NCI-H748 treated with DMSO at 0.1 percent for 48 hours (cell line): ENCODE data around the gene RIMOC1.
"Not testable (repeated sequence)": the region's sequence is repeated elsewhere in the genome, so short reads cannot be mapped to it uniquely, and the experiment has no call there.

Source experiments
- DNase-seq: peaks from one replicate; lab custom pipeline; 2025; lab: John Stamatoyannopoulos, UW

RIMOC1 gene

GRCh38 chr5:41891066-41891707 lies 13.0 kb upstream of the RIMOC1 start:
- no peak for DNase-seq

DNA sequence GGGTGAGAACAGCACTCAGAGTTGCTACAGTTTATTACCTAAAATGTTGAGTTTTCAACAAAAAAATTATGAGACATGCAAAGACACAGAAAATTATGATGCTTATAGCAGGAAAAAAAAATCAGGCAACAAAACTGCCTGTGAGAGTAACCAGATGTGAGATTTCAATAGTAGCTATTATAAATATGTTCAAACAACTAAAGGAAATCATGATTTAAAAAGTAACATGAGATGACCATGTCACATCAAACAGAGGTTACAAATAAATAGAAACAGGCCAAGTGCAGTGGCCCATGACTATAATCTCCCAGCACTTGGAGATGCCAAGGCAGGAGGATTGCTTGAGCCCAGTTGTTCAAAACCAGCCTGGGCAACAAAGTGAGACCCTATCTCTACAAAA lies 12.1 kb upstream of the RIMOC1 start:
- no peak for DNase-seq

DNA sequence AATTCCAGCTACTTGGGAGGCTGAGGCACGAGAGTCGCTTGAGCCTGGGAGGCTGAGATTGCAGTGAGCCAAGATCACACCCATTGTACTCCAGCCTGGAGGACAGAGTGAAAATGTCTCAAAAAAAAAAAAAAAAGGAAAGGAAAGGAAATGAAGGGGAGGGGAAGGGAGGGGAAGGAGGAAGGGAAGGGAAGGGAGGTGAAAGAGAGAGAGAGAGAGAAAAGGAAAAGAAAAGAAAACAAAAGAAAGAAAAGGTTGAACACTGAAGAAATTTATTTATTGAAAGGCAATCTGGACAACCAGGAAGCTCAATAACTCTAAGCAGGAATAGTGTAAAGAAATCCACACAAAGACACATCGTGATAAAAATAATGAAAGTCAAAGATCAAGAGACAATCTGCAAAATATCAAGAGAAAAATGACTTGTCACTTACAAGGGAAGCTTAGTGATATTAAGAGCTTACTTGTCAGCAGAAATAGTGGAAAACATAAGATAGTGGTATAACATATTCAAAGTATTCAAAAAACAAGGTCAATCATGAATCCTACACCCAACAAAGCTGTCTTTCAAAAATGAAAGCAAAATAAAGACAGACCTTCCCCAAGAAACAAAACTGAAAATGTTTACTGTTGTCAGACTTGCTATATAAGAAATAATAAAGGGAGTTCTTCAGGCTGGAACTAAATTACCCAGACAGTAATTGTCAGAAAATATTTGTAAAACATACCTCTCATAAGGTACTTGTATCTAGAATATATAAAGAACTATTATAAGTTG lies 10.9 kb upstream of the RIMOC1 start:
- no peak for DNase-seq

DNA sequence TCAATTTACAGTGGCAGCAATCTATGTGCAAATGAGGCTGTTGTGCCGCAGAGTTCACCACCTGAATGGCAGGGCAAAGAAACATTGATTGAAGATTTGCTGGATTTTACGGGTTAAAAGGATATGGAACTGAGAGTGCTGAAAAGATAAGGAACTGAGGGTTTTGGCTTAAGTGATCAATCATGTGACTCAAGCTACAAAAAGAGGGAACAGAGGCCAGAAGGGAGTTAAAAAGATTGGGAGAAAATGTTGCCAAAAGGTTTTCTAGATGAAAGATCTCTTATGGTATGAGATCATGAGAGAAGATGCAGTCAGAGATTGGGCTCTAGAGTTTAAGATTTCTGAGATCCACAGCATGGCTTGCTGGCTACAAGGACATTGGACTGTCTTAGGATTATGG lies 7.9 kb upstream of the RIMOC1 start:
- DNase-seq = no peak

- no peak for DNase-seq
Observed at GRCh38 chr5:41903382-41903891, 707 bp upstream of the RIMOC1 start.

- no peak for DNase-seq
Observed at GRCh38 chr5:41906151-41906550, 2.0 kb downstream of the RIMOC1 start.

DNA sequence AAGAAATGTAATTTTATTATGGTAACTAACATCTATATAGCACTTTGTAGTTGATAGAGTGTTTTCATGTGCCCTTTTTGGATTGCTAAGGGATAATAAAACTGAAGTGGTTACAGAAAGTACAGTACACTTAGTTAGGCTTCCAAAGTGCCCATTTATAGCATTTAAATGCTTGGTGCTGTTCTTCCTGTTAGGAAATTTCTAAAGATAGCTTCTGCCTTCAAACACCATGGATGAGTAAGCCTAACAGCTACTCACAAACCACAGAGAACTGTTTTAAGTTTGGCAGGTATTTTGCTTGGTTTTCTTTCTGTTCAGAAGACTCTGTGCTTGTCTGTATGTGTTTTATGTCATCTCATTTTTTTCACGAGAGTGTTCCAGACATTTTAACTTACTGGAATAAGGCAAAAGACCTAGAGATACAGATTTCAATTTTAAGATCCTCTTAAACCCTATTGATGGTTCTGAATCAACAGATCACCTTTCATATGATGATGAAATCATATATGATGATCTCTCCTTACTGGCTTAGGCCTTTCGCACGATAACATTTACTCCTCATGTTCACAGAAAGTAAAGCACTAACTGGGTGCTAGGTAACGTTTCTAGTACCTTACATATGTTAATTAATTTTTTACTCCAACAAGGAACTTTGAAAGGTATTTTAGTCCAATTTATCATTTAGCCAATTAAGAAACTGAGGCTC lies 4.4 kb downstream of the RIMOC1 start:
- DNase-seq = no peak

DNA sequence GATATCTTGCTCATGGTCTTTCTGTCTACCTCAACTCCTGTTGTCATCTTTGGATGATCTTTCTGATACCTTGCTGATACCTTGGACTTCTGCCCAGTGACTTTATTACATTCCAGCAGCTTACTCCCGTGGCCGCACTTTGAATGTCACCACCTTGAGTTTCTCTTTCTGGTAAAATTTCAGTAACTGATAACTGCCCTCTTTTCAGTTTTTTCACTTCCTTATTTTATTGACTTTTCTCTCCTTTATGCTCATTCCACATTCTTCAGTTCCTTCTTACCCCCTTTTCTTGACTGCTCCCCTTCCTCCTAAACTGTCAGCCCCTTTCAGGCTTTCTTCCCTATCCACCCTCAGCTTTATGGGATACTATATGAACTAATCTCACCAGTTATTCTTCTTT lies 14.0 kb downstream of the RIMOC1 start:
- DNase-seq = no peak

- DNase-seq = no peak
Observed at GRCh38 chr5:41921166-41921565, 17.0 kb downstream of the RIMOC1 start.

DNA sequence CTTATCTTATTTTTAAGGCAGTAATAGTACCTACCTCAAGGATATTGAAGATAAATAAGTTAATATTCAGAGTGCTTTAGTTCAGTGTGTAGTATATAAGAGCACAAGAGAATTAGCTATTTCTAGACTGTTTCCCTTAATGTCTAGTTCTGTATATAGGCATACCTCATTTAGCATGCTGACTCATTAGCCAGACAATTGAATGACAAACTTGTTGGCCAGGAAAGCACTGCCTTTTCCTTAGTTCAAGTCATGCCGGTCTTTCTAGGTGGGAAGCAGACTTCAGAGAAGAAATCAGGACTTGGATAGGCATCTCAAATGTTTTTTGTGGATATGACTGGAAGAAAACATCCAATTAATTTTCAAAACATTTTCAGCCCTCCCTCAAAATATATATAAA lies 17.7 kb downstream of the RIMOC1 start:
- no peak for DNase-seq

DNA sequence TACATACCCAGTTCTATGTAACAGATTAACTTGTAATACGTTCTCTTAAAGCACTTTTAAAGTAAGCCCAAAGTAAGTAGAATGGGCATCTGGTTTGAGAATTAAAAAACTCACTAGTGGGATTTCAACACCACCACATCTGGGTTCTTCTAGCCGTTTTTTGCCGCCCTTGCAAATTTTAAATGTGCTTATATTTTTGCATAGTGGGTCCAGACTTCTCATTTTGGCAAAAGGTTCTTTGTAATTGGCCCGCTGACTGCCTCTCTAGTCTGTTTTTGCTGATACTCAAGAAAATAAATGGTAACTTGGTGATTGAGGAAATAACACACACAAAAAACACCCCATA lies 20.4 kb downstream of the RIMOC1 start:
- no peak for DNase-seq

- peak; percentile 88 for DNase-seq
Observed at GRCh38 chr5:41924872-41925554, 20.9 kb downstream of the RIMOC1 start, which contains the start of gene FBXO4. Gene FBXO4, plus strand, starts transcription at chr5:41925281. Its CDS starts 29 bp downstream, at chr5:41925310.

- no peak for DNase-seq
Observed at GRCh38 chr5:41925555-41925951, 21.4 kb downstream of the RIMOC1 start.

- DNase-seq = no peak
Observed at GRCh38 chr5:41927604-41928003, 23.5 kb downstream of the RIMOC1 start.

DNA sequence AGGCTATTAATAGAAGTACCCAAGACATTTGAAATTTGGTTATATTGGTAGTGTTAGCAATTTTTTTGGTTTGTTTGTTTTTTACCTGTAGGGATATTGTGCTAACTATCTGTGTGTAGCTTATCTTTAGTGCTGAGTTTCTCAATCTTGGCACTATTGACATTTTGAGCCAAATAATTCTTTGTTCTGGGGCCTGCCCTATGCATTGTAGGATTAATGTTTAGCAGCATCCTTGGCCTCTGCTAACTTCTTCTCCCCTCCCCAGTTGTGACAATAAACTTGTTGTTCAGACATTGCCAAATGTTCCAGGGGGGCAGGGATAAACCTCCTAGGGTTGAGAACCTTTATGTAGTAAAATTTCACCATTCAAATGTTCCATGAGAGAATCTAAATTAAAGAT lies 24.9 kb downstream of the RIMOC1 start:
- DNase-seq = no peak

GRCh38 chr5:41932770-41933169 lies 28.6 kb downstream of the RIMOC1 start:
- DNase-seq = no peak

- DNase-seq = no peak
Observed at GRCh38 chr5:41935544-41935943, 31.4 kb downstream of the RIMOC1 start.

DNA sequence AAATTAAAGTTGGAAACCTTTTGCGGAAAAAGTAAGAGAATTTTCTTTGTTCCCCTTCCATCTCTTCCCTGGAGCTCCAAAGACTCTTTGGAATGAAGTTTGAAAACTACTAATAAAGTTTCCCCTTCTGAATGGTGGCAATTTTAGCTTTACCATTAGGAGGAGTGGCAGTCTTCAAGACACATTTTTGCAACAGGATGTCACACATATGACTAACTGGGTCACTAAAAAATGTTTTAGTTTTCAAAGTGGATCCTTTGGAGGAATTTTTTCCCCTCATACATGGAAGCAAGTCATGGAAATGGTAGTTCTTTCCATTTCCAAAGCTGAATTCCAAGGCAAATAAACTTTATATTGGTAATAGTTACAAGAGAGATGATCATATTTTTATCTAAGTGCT lies 36.5 kb downstream of the RIMOC1 start:
- DNase-seq = no peak

GRCh38 chr5:41945332-41945955 lies 41.3 kb downstream of the RIMOC1 start:
- DNase-seq = not testable (repeated sequence)

GRCh38 chr5:41951224-41951623 lies 47.1 kb downstream of the RIMOC1 start:
- DNase-seq = no peak
